ENCODE measurements around the gene GNB1.

Gene GNB1

GRCh38 chr1:1911350-1912041 is 20.6 kb upstream of the GNB1 start:
- Histone ChIP-seq H4K20me1 (ENCODE audit: insufficient read depth, low read length) (no peaks in the 10 kb centered on the region), H3K4me1 (ENCODE audit: insufficient read depth, low read length, severe bottlenecking) (peaks cover 27% of the 10 kb centered on the region), H3K79me2 (ENCODE audit: insufficient read depth, low read length) (no peaks in the 10 kb centered on the region), H3K9me2 (ENCODE audit: low read depth, low read length) (no peaks in the 10 kb centered on the region), H3K36me3 (ENCODE audit: insufficient read depth, low read length) (no peaks in the 10 kb centered on the region), H3K4me2 (ENCODE audit: low read length) (no peak overlapping the region), H3F3A (ENCODE audit: insufficient read depth, low read length) (0 out of 2 replicates have a peak, but pooled peaks cover 7% of the 10 kb centered on the region), H3K27ac (ENCODE audit: low read depth, low read length, poor library complexity, severe bottlenecking) (no peak overlapping the region), H3K9me3 (ENCODE audit: low read length) (no peaks in the 10 kb centered on the region), H3K27me3 (ENCODE audit: insufficient read depth, low read length) (no peaks in the 10 kb centered on the region; the same call in 1 of the 2 replicates), H3K9ac (ENCODE audit: low read length) (no peak overlapping the region), H3K4me3 (ENCODE audit: low read depth, low read length, poor library complexity, severe bottlenecking) (no peak overlapping the region), H2AFZ (ENCODE audit: low read length) (no peak overlapping the region)
- TF ChIP-seq EZH2 (IDR thresholded peaks at IDR 0.05; ENCODE audit: borderline replicate concordance, low read length) (no peak), CTCF (IDR thresholded peaks at IDR 0.05; ENCODE audit: low read length) (no peak)

- Histone ChIP-seq H3K9me2 (ENCODE audit: low read depth, low read length) (no peaks in the 10 kb centered on the region), H3K9ac (ENCODE audit: low read length) (no peak overlapping the region), H3K36me3 (ENCODE audit: insufficient read depth, low read length) (no peaks in the 10 kb centered on the region), H3K4me2 (ENCODE audit: low read length) (no peak overlapping the region), H3K79me2 (ENCODE audit: insufficient read depth, low read length) (no peaks in the 10 kb centered on the region), H3K4me3 (ENCODE audit: low read depth, low read length, poor library complexity, severe bottlenecking) (no peak overlapping the region), H3F3A (ENCODE audit: insufficient read depth, low read length) (0 out of 2 replicates have a peak, but pooled peaks cover 7% of the 10 kb centered on the region), H4K20me1 (ENCODE audit: insufficient read depth, low read length) (no peaks in the 10 kb centered on the region), H2AFZ (ENCODE audit: low read length) (no peak overlapping the region), H3K27me3 (ENCODE audit: insufficient read depth, low read length) (no peaks in the 10 kb centered on the region), H3K27ac (ENCODE audit: low read depth, low read length, poor library complexity, severe bottlenecking) (no peak overlapping the region), H3K4me1 (ENCODE audit: insufficient read depth, low read length, severe bottlenecking) (peaks cover 34% of the 10 kb centered on the region), H3K9me3 (ENCODE audit: low read length) (no peaks in the 10 kb centered on the region)
- no peak for TF ChIP-seq EZH2 (IDR thresholded peaks at IDR 0.05; ENCODE audit: borderline replicate concordance, low read length)
- no peak for TF ChIP-seq CTCF (IDR thresholded peaks at IDR 0.05; ENCODE audit: low read length)
Observed at GRCh38 chr1:1910651-1911331, 19.9 kb upstream of the GNB1 start.

DNA sequence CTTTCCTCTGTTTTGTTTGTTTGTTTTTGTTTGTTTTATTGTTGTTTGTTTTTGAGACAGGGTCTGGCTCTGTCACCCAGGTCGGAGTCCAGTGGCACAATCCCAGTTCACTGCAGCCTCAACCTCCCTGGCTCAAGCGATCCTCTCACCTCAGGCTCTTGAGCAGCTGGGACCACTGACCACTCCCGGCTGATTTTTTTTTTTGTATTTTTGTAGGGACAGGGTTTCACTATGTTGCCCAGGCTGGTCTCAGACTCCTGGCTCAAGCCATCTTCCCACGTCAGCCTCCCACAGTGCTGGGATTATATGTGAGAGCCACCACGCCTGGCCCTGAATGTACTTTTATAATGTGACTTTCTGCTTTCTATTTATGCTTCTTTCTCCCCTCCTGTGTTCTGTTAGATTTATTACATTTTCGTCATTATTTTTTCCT is 19.2 kb upstream of the GNB1 start:
- Histone ChIP-seq H3K4me3 (ENCODE audit: low read depth, low read length, poor library complexity, severe bottlenecking) (peak overlapping the region; percentile 62), H3K27ac (ENCODE audit: low read depth, low read length, poor library complexity, severe bottlenecking) (no peak overlapping the region), H3K27me3 (ENCODE audit: insufficient read depth, low read length) (no peaks in the 10 kb centered on the region), H3K4me2 (ENCODE audit: low read length) (peak overlapping the region; percentile 63), H3K9me2 (ENCODE audit: low read depth, low read length) (no peaks in the 10 kb centered on the region), H3K36me3 (ENCODE audit: insufficient read depth, low read length) (no peaks in the 10 kb centered on the region), H3K79me2 (ENCODE audit: insufficient read depth, low read length) (no peaks in the 10 kb centered on the region), H3K9ac (ENCODE audit: low read length) (peak overlapping the region; percentile 62; the same call in 1 of the 2 replicates), H3F3A (ENCODE audit: insufficient read depth, low read length) (0 out of 2 replicates have a peak, but pooled peaks cover 7% of the 10 kb centered on the region), H2AFZ (ENCODE audit: low read length) (no peak overlapping the region), H4K20me1 (ENCODE audit: insufficient read depth, low read length) (no peaks in the 10 kb centered on the region), H3K9me3 (ENCODE audit: low read length) (no peaks in the 10 kb centered on the region), H3K4me1 (ENCODE audit: insufficient read depth, low read length, severe bottlenecking) (peaks cover 35% of the 10 kb centered on the region)
- TF ChIP-seq EZH2 (IDR thresholded peaks at IDR 0.05; ENCODE audit: borderline replicate concordance, low read length) (no peak), CTCF (IDR thresholded peaks at IDR 0.05; ENCODE audit: low read length) (no peak)
